ENCODE data around the gene CCDC192.

Gene CCDC192

DNA sequence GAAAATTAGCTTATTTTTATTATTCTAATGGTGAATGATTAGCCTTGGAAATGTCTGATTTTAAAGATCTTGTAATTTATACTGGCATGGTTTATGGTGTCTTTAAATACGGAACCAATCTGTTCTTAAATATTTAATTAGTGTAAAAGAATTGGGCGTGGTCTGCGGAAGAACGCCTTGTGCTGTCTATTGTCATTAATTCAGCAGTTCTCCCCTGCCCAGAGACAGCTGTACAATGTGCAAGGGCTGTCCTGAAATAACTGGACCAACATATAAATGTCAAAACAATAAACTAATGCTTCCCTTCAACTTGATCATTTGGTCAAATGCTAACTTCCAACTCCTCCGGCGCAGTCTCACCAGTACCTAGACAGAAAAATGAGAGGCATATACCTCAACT, 124.3 kb downstream of the CCDC192 start:
- TF ChIP-seq, protein P1, sequence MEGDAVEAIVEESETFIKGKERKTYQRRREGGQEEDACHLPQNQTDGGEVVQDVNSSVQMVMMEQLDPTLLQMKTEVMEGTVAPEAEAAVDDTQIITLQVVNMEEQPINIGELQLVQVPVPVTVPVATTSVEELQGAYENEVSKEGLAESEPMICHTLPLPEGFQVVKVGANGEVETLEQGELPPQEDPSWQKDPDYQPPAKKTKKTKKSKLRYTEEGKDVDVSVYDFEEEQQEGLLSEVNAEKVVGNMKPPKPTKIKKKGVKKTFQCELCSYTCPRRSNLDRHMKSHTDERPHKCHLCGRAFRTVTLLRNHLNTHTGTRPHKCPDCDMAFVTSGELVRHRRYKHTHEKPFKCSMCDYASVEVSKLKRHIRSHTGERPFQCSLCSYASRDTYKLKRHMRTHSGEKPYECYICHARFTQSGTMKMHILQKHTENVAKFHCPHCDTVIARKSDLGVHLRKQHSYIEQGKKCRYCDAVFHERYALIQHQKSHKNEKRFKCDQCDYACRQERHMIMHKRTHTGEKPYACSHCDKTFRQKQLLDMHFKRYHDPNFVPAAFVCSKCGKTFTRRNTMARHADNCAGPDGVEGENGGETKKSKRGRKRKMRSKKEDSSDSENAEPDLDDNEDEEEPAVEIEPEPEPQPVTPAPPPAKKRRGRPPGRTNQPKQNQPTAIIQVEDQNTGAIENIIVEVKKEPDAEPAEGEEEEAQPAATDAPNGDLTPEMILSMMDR (conservative IDR thresholded peaks at IDR 0.05; ENCODE audit: low read depth, low read length) = no peak
- DNase-seq (ENCODE audit: low read depth) = no peak
- no peak overlapping the region for H3K4me3 ChIP-seq (ENCODE audit: low read depth, low read length)

DNA sequence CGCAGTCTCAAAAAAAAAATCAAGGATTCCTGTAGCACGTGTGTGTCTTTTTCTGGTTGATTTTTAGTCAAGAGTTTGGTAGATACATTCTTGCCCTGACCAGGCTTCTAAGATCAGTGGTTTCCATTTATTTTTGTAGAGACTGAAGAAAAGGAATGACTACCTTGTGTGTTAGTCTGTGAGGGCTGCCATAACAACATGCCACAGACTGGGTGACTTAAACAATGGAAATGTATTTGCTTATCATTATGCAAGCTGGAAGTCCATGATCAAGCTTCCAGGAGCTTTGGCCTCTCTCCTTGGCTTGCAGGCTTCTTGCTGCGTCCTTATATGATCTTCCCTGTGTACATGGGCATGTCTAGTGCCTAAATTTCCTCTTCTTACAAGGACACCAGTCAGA, 127.0 kb downstream of the CCDC192 start:
- TF ChIP-seq, protein P1 (conservative IDR thresholded peaks at IDR 0.05; ENCODE audit: low read depth, low read length) = no peak
- no peak overlapping the region for H3K4me3 ChIP-seq (ENCODE audit: low read depth, low read length)
- no peak for DNase-seq (ENCODE audit: low read depth)

DNA sequence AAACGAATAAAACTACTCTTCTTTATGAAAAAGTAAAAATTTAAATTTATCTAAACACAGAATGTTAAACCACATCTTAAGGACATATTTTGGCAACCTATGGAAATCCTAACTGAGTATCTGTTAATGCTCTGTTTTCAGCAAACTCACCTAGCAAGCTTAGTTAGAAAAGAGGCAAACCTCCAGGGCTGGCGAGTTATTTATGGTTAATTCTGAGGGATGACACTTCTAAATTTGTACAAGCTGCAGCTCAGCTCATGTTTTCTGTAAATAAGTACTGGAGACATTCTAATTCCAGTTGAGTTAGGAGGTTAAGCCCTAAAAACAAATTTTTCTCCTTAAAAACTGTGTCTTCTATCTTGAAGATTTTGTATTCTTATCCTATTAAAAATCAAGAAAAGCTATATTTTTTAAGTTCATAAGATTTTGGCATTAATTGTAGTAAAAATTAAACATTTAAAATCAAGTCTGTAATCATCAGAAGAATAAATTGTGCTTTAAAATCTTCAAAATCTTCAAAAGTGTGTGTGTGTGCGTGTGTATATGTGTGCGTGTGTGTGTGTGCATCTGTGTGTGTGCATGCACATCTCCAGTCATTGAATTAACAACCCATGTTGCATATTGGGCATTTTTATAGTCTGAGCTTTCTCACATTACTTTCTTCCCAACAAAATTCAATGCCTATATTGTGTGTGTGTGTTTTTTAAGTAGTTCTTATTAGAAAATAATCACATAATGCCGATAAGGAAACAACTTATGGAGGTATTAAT, 127.8 kb downstream of the CCDC192 start:
- H3K4me3 ChIP-seq (ENCODE audit: low read depth, low read length) = no peak overlapping the region
- TF ChIP-seq, protein P1 (conservative IDR thresholded peaks at IDR 0.05; ENCODE audit: low read depth, low read length) = no peak
- DNase-seq (ENCODE audit: low read depth) = no peak

DNA sequence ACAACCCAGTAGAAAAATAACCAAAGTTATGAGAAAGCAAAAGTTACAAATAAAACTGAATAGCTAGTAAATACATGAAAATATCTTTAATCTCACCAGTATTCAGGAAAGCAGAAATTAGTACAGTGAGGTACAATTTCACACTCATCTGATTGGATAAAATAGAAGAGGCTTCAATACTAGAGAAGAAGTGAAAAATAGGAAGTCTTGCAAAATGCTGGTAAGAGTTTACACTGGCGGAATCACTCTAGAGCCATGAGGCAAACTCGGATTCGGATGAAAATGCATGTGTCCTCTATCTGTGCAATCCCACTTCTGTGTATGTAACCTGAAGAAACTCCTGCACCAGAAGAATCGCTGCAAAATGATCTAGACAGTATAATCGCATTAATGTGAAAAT, 128.9 kb downstream of the CCDC192 start:
- H3K4me3 ChIP-seq (ENCODE audit: low read depth, low read length) = no peak overlapping the region
- DNase-seq (ENCODE audit: low read depth) = no peak
- TF ChIP-seq, protein P1 (conservative IDR thresholded peaks at IDR 0.05; ENCODE audit: low read depth, low read length) = no peak

DNA sequence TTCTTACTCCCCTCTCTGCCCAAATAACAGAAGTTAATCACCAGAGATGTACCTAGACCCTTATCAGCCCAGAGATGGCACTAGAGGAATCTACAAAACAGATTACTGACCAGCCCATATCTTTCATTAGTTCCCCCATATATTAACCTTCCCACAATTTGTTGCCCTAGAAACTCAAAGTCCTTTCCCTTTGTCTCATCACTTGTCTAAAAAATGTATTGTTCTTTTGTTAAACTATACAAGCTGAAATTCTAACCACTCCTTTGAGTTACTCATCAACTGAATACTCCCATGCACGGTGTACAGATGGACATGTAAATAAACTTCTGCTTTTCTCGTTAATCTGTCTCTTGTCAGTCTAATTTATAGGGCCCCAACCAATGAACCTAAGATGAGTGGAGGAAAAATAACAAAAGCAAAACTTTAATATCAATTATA, 130.9 kb downstream of the CCDC192 start:
- H3K4me3 ChIP-seq (ENCODE audit: low read depth, low read length) = no peak overlapping the region
- TF ChIP-seq, protein P1 (conservative IDR thresholded peaks at IDR 0.05; ENCODE audit: low read depth, low read length) = no peak
- no peak for DNase-seq (ENCODE audit: low read depth)

DNA sequence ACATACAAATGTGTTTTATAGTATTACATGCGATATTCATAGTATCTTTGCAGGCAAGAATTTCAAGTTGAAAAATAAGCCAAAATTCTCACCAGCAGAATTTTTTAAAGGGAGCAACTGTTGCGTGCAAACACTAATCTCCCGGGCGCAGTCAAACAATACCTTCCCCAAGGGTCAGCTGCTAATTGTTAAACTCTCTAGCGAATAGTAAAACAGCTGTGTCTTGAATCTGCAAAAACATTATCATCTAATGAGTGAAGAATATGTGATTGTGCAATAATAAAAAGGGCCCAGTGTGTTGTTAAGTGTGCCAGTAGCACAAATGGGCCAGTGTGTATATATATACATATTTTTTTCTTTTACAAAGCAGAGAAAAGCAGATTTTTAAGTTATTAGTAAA, 131.4 kb downstream of the CCDC192 start:
- no peak for DNase-seq (ENCODE audit: low read depth)

More for the DNA sequence above, 131.4 kb downstream of the CCDC192 start:
- TF ChIP-seq, protein P1 (conservative IDR thresholded peaks at IDR 0.05; ENCODE audit: low read depth, low read length) = no peak
- H3K4me3 ChIP-seq (ENCODE audit: low read depth, low read length) = no peak overlapping the region

Measured in choroid plexus epithelial cell (primary cell).